NCI-H2196 (cell line): ENCODE results near the gene PPM1N.

Experiments
- DNase-seq: peaks from one replicate; lab custom pipeline; 2025; ENCODE audit not compliant: unreplicated experiment; lab: John Stamatoyannopoulos, UW

The PPM1N gene, protein sequence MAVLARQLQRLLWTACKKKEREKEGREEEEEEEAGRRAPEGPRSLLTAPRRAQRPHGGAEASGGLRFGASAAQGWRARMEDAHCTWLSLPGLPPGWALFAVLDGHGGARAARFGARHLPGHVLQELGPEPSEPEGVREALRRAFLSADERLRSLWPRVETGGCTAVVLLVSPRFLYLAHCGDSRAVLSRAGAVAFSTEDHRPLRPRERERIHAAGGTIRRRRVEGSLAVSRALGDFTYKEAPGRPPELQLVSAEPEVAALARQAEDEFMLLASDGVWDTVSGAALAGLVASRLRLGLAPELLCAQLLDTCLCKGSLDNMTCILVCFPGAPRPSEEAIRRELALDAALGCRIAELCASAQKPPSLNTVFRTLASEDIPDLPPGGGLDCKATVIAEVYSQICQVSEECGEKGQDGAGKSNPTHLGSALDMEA

DNA sequence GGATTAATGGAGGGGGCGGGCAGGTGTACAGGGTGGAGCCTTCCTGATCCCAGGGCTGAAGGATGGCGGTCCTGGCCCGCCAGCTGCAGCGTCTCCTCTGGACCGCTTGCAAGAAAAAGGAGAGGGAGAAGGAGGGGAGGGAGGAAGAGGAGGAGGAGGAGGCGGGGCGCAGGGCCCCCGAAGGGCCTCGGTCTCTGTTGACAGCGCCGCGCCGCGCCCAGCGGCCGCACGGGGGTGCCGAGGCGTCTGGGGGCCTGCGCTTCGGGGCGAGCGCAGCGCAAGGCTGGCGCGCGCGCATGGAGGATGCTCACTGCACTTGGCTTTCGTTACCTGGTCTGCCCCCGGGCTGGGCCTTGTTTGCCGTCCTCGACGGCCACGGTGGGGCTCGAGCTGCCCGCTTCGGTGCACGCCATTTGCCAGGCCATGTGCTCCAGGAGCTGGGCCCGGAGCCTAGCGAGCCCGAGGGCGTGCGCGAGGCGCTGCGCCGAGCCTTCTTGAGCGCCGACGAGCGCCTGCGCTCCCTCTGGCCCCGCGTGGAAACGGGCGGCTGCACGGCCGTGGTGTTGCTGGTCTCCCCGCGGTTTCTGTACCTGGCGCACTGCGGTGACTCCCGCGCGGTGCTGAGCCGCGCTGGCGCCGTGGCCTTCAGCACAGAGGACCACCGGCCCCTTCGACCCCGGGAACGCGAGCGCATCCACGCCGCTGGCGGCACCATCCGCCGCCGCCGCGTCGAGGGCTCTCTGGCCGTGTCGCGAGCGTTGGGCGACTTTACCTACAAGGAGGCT, at the start of gene PPM1N:
Gene PPM1N (plus strand): TSS at position 33 of the 785 bp plus-strand sequence. CDS start 30 bp downstream, at position 63.
- no peak for DNase-seq

DNA sequence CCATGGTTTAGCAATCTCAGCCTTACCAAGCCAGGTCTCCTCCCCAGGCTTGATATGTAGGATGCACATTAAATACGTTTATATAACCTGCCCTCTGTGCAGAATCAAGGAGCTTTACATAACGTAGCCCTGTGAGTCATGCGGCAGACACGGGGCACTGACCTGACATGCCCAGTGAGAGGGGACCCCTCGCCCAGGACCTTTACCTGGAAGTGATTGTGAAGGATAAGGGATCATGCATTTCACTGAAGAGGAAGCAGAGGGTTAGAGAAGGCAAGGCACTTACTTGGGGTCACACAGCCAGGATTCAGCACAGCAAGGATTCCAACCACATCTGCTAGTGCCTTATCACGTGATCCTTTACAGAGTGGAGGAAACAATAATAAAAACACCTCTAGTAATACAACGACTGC, 49.4 kb upstream of the PPM1N start:
- DNase-seq, result no peak

DNA sequence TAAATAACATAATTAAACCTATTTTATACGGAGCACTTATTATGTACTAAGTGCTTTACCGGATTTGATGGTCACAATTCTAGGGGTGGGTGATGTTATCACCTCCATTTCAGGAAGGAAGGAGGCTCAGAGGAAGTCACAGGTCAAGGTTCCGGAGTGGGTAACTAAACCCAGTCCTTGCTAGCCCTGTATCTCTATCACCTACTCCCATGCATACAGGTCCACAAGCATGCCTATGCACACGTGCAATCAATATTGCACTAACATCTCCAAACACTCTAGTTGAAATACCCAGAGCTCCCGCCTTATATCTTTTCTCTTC, 48.3 kb upstream of the PPM1N start:
- DNase-seq, result no peak

DNA sequence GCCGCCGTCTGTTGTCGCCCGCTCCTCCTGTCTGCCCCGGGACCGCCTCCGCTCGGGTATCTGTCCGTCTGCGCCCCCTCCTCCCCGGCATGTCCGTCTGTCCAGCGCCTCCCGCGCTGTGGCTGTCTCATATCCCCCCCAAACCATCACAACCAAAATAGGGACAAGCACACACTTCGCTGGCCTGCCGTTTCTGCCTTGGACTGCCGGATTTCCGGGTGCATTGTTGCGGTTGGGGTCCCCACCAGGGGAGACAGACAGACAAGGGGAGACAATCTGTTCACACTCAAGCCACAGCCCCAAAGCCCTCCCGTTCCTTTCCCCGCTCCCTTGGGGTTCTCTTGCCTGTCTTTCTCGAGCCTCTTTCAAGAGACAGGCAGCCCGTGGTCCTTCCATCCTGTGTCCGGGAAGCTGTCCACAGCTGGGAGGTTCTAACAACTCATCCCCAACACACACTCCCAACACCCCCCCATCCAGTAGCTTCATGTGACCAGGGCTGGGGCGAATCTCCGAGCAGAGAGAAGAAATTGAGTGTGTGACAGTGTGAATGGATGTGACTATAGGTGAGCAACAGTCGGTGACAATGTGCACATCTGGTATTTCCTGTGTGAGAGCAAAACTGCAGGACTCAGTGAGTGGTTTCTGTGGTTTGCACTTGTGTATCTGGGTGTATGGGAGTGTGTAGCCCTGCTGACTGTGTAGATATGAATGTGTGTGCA, 47.0 kb upstream of the PPM1N start:
- DNase-seq, result peak; percentile 4

DNA sequence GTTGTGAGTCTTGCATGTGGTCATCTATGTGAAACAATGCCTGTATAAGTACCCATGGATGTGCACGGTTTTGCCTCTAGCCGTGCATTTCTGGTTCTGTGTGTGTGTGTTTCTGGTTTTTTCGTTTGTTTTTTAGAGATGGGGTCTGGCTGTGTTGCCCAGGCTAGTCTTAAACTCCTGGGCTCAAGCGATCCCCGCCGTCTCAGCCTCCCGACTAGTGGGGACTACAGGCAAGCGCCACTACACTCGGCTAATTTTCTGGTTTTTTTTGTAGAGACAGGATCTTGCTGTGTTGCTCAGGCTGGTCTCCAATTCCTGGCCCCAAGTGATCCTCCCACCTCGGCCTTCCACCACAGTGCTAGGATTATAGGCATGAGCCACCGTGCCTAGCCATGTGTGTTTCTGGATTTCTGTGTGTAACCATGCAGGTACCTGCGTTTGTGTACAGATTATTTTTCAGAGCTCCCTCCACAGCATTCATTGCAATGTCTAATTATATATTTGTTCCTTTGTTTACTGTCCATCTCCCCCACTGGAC, 46.3 kb upstream of the PPM1N start:
- no peak for DNase-seq

DNA sequence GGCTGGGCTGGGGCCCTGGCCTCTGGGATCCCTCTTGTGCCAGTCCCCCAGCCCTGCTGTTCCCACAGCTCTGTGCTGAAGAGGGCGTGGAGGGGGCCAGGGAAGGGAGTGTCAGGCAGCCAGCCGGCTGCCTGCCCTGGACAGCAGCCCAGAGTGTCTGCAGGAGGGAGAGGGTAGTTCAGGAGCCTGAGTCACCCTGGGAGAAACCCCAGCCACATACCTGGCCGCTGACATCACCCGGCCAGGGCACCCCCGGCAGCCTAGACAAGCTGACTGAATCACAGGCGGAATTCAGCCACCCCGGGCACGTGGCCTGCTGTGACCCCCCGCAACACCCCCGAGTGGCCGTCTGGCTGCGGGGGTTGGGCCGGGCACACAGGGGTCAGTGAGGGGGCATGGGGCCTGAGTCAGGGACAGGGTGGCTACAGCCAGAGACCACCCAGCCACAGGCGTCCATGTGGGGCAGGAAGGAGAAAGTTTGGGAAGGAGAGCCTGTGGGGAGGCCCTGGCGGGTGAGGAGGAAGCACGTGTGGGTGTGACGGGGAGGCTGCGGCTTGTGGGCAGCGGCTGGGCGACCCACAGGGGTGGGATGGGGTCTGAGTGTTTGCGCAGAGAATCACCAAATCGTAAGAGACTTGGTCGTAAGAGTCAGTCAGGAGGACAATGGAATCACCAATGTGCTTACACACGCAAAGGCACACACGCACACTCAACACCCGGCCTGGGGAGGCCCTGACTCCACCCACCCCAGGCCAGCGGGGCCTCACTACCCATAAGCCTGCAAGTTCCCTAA, 42.3 kb upstream of the PPM1N start:
- peak; percentile 92 for DNase-seq

DNA sequence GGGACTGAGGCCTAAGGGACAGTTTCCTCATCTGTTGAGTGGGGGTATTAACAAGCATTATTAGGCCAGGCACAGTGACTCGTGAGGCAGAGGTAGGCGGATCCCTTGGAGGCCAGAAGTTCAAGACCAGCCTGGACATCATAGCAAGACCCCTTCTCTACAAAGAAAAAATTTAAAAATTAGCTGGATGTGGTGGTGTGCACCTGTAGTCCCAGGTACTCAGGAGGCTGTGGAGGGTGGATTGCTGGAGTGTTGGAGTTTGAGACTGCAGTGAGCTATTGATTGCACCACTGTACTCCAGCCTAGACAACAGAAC, 41.8 kb upstream of the PPM1N start:
- no peak for DNase-seq

DNA sequence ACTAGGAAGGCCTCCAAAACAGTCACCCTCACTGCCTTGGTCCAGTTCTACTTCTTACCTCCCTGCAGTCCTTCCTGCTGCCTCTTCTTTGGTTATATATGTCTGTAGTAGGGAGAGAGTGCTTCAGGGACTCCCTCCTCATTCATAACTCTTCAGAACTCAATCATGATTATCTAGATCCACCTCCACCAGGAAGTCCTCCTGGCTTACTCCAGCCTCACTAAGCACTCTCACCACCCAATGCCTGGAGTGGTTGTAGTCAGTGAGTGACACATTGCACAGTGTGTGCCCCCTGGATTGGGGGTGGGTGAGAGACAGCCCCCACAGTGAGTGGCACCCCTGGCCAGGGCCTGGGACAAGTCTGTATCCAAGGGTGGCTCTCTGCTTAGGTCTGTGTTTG, 40.5 kb upstream of the PPM1N start:
- no peak for DNase-seq

DNA sequence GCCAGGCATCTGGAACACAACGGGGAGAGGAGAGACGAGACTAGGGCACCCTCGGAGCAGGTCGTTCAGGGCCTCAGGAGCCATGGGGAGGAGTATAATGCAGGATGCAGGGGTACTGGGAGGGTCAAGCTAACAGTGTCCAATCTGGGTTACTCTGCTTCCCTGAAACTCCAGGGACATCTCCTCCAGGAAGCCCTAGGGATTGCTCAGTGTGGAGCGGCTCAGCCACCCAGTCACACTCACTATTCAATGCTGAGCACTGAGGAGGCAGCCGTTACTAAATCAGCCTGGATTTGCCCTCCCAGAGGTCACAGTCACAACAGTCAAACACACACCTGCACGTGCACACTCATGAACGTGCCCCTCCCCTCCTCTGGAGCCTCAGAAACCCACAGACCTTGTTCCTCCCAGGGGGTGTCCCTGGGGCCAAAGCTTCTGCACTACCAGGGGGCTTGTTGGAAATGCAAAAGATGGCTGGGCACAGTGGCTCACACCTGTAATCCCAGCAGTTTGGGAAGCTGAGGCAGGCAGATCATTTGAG, 37.4 kb upstream of the PPM1N start:
- no peak for DNase-seq

DNA sequence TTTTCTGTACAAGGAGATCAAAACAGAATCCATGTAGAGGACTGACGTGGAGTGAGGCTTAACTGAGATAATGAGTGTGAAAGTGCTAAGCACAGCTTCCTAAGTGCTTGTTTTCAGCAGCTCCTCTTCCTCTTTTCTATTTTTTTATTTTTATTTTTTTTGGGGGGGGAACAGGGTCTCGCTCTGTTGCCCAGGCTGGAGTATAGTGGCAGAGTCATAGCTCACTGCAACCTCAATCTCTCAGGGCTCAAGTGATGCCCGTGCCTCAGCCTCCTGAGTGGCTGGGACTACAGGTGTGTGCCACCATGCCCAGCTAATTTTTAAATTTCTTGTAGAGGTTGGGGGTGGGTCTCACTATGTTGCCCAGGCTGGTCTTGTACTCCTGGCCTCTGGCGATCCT, 36.1 kb upstream of the PPM1N start:
- DNase-seq, result no peak

DNA sequence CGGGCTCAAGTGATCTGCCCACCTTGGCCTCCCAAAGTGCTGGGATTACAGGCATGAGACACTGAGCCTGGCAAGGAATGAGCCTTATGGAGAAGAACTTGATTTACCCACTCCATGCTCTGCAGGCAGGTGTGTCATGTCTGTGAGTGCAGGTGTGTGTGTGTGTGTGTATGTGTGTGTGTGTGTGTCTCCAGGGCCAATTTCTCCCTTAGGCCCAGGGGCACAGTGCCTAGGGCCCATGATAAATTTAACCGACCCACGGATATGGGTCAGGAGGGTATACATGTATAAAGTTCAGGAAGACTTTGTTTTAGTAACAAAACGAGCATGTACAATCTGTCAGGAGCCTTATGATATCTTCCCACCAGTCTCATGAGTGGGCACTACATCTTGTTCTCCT, 35.0 kb upstream of the PPM1N start:
- no peak for DNase-seq

DNA sequence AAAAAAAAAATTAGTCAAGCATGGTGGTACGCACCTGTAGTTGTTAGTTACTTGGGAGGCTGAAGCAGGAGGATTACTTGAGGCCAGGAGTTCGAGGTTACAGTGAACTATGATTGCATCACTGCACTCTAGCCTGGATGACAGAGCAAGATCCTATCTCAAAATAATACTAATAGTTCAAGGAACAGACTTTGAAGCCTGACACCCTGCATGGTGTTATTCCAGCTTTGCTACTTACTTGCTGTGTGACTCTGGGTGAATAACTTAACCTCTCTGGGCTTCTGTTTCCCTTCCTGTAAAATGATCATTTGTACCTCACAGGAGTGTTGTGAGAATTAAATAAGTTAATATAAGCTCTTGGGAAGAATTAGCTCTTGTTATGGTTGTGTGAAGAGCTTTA, 34.0 kb upstream of the PPM1N start:
- no peak for DNase-seq

DNA sequence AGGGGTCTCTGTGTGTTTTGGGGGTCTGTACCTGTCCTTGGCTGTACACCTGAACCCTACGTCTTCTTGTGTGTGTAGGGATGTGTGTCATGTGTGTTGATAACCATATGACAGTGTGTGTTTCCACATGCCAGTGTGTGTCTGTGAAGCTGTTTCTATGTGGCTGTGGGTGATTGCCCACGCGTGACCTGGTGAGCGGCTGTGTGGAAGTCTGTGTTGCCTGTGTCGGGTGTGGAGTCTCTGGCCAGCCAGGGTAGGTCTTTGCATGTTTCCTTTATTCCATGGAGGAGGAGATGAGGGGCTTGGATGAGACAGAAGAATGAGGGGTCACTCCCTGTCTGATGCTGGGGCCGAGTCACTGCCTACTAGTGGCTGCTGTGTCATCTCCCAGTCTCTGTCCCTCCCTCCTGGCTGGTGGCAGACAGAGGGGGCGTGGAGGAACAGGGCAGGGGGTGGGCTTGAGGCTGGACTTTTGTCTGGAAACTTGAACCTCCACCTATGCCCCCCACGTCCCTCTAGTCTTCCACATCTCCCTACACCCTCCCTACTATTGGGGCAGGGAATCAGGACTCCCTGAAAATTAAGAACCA, 33.3 kb upstream of the PPM1N start:
- no peak for DNase-seq

DNA sequence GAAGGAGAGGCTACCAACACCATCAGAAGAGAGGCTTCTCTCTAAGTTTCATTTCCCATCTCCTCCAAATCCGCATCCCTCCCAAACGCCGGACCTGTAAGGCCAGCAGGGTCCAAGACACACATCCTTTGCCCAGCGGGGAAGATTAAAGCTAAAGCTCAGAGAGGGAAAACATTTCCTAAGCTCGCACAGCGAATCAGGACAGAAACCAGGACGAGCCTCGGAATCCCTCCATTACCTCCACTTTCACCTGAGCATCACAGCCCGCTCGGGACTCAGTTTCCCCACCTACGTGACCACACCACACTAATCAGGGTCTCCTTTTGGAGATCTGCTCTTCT, 31.2 kb upstream of the PPM1N start:
- DNase-seq, result peak; percentile 17

DNA sequence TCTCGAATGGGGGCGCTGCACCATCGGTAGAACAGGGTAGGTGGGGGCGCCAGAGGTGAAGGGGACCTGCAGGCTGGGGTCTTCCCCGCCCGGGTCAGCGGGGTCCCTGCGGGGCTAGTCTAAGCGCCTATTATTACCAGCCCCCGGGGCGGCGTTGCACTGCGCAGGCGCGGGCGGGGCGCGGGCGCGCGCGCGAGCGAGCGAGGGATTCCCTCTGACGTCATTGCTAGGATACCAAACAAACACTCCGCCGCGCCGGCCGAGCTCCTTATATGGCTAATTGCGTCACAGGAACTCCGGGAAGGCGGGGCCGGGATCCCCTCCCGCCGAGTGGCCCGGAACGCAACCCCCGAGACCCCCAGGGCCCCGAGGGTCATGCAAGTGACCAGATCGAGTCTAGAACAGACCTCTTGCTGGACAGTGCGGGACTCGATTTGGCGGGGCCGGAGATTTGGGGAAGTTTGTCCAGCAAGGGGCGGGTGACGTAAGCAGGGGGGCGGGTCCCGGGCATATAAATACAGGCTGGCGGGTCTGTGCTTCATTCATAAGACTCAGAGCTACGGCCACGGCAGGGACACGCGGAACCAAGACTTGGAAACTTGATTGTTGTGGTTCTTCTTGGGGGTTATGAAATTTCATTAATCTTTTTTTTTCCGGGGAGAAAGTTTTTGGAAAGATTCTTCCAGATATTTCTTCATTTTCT, 30.6 kb upstream of the PPM1N start, which contains the start of gene FOSB:
Gene FOSB (plus strand): TSS at position 541 of the 703 bp plus-strand sequence. CDS start 591 bp downstream, outside the sequence.
- peak; percentile 95 for DNase-seq

DNA sequence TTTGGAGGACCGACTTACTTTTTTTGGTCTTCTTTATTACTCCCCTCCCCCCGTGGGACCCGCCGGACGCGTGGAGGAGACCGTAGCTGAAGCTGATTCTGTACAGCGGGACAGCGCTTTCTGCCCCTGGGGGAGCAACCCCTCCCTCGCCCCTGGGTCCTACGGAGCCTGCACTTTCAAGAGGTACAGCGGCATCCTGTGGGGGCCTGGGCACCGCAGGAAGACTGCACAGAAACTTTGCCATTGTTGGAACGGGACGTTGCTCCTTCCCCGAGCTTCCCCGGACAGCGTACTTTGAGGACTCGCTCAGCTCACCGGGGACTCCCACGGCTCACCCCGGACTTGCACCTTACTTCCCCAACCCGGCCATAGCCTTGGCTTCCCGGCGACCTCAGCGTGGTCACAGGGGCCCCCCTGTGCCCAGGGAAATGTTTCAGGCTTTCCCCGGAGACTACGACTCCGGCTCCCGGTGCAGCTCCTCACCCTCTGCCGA, 30.0 kb upstream of the PPM1N start:
- peak; percentile 33 for DNase-seq

DNA sequence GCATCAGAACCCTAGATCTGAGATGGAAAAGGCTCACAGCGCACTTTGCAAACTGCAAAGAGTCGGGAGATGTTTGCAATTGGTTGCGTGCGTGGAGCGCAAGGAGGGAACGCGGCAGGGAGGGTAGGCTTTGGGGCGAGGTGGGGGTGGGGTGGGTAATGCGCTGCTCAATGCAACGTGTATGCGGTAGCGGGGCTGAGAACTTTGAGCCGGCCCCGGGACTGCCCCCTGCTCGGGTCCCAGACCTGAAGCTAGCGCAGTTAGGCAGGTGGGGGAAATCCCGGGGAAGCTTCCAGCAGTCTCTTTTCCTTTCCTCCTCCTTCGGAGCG, 29.5 kb upstream of the PPM1N start:
- DNase-seq, result peak; percentile 35

DNA sequence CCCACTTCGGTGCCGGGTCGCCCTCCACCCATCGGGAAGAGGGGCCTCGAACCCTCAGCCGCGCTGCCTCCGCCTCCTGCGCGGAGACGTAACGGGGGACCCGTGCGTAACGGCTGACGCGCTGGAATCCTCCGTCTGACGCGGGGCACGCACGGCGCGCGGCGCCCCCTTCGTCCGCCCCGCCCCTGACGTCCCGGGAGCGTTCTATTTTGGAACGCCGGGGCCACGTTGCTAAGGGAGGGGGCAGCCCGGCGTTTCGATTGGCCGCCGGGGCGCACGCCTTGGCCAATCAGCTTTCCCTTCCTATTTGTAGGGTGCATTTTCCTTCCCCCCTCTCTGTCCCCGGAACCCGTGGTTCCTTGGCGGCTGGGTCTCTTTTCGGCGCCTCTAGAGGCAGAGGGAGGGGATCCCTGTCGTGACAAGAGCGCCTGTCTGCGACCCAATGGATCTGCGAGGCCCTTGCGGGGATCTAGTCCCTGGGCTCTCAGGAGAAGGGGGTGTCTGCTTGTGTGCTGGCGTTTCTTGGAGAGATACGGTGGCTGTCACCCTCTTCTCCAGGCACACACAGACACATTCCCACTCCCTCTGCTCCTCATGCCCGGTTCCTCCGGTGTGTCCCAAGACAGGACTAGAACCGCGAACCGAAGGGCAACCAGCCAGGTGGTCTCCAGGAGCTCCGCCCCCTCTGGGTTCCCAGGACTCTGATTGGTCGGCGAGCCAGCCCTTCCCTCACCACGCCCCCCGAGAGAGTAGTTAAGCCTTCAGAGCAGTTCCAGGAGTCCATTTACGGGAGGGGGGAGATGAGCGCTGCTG, 28.9 kb upstream of the PPM1N start:
- peak; percentile 96 for DNase-seq
